IMR-90 (cell line): ENCODE results near the gene GNB1L. TPM values are rescaled to one million over a fixed set of nuclear protein-coding genes. Genes with fewer than 3 reads are reported as not detected.

Experiments used
- ATAC-seq: fragments of 200-7000 bp; cut with Tn5 transposase; 2 replicates; pipeline ENCODE4 v1.9.1; 2020; ENCODE audit warnings: low read depth, mild to moderate bottlenecking, moderate library complexity
- BruUV-seq: library from RNA; stranded (reverse); fragments of 400-500 nt; replicated peaks from 2 replicates; lab custom pipeline; 2021; lab: Mats Ljungman, UMichigan
- CTCF ChIA-PET: fragments of 300-600 bp; formaldehyde crosslinking; extraction: SDS; loops from one replicate; lab custom pipeline; 2021; ENCODE audit warnings: antibody characterized with exemption; lab: Yijun Ruan, JAX
- POLR2A ChIA-PET: fragments of 300-600 bp; sonication (Branson Sonifier 250); formaldehyde crosslinking; loops from one replicate; lab custom pipeline; 2022; ENCODE audit warnings: antibody characterized with exemption; ENCODE audit not compliant: unreplicated experiment; lab: Charles Lee
- DNase-seq: peaks from one replicate; pipeline ENCODE4 v3.0.0; 2013
- H2AFZ ChIP-seq: replicated peaks from 2 replicates; pipeline ENCODE3; 2013; ENCODE audit warnings: low read length, mild to moderate bottlenecking; ENCODE audit not compliant: poor library complexity
- H2AK5ac ChIP-seq: 2 replicates; pipeline ENCODE4 v1.6.1; 2013; ENCODE audit warnings: low read depth, low read length, inconsistent platforms
- H2AK9ac ChIP-seq: replicated peaks from 2 replicates; pipeline ENCODE3; 2013; ENCODE audit warnings: mild to moderate bottlenecking, low read depth, low read length, moderate library complexity; ENCODE audit not compliant: poor library complexity
- H2BK120ac ChIP-seq: 2 replicates; pipeline ENCODE4 v1.6.1; 2013; ENCODE audit warnings: low read depth, low read length, inconsistent platforms
- H2BK15ac ChIP-seq: 3 replicates; pipeline ENCODE4 v1.6.1; 2013; ENCODE audit warnings: low read depth, low read length, inconsistent platforms
- H2BK20ac ChIP-seq: 2 replicates; pipeline ENCODE4 v1.6.1; 2013; ENCODE audit warnings: low read depth, mild to moderate bottlenecking, inconsistent platforms, low read length, moderate library complexity
- H2BK5ac ChIP-seq: 2 replicates; pipeline ENCODE4 v1.6.1; 2013; ENCODE audit warnings: mild to moderate bottlenecking, low read depth, low read length, inconsistent platforms; ENCODE audit not compliant: poor library complexity, severe bottlenecking
- H3K14ac ChIP-seq: replicated peaks from 2 replicates; pipeline ENCODE4 v1.6.1; 2013; ENCODE audit warnings: low read depth, low read length, inconsistent platforms
- H3K18ac ChIP-seq: 2 replicates; pipeline ENCODE4 v1.6.1; 2013; ENCODE audit warnings: low read depth, low read length, control low read depth
- H3K23ac ChIP-seq: 2 replicates; pipeline ENCODE4 v1.6.1; 2013; ENCODE audit warnings: low read depth, low read length, inconsistent platforms
- H3K27ac ChIP-seq: 2 replicates; pipeline ENCODE4 v1.5.1; 2013; ENCODE audit warnings: mild to moderate bottlenecking, control low read depth, low read length; ENCODE audit not compliant: insufficient read depth
- H3K27me3 ChIP-seq: 2 replicates; pipeline ENCODE4 v1.6.1; 2013; ENCODE audit warnings: low read length; ENCODE audit not compliant: control insufficient read depth, insufficient read depth
- H3K36me3 ChIP-seq: 2 replicates; pipeline ENCODE4 v1.6.1; 2013; ENCODE audit warnings: low read length, mixed read lengths; ENCODE audit not compliant: control insufficient read depth, insufficient read depth
- H3K4ac ChIP-seq: 2 replicates; pipeline ENCODE4 v1.6.1; 2013; ENCODE audit warnings: low read depth, low read length, inconsistent platforms
- H3K4me1 ChIP-seq: 2 replicates; pipeline ENCODE4 v1.6.1; 2013; ENCODE audit warnings: low read length, mixed read lengths; ENCODE audit not compliant: control insufficient read depth, insufficient read depth
- H3K4me2 ChIP-seq: 2 replicates; pipeline ENCODE4 v1.6.1; 2013; ENCODE audit warnings: low read depth, mild to moderate bottlenecking, control low read depth, low read length, moderate library complexity
- H3K4me3 ChIP-seq: 2 replicates; pipeline ENCODE4 v1.5.1; 2013; ENCODE audit warnings: low read depth, mild to moderate bottlenecking, control low read depth, low read length, moderate library complexity; ENCODE audit not compliant: insufficient read depth
- H3K56ac ChIP-seq: 2 replicates; pipeline ENCODE4 v1.6.1; 2013; ENCODE audit warnings: low read length, inconsistent platforms; ENCODE audit not compliant: insufficient read depth; ENCODE audit errors: extremely low read depth
- H3K79me1 ChIP-seq, 2 experiments: 2 replicates each; pipeline ENCODE4 v1.6.1; 2013; ENCODE audit warnings: low read length in 2 of 2, inconsistent platforms in 1 of 2, low read depth in 1 of 2
- H3K9ac ChIP-seq: 2 replicates; pipeline ENCODE4 v1.6.1; 2013; ENCODE audit warnings: low read depth, low read length, control low read depth
- H3K9me1 ChIP-seq: 2 replicates; pipeline ENCODE4 v1.6.1; 2013; ENCODE audit warnings: low read length, inconsistent platforms; ENCODE audit not compliant: insufficient read depth
- H3K9me3 ChIP-seq: 2 replicates; pipeline ENCODE4 v1.6.1; 2013; ENCODE audit warnings: low read length; ENCODE audit not compliant: control insufficient read depth, insufficient read depth
- H4K20me1 ChIP-seq: 2 replicates; pipeline ENCODE4 v1.6.1; 2013; ENCODE audit warnings: low read length, inconsistent platforms; ENCODE audit not compliant: insufficient read depth
- H4K5ac ChIP-seq: 2 replicates; pipeline ENCODE4 v1.6.1; 2013; ENCODE audit warnings: mild to moderate bottlenecking, low read depth, low read length, control low read depth
- H4K8ac ChIP-seq, 2 experiments: 2 replicates each; pipeline ENCODE4 v1.6.1; 2013; ENCODE audit warnings: low read depth in 2 of 2, low read length in 2 of 2, control low read depth in 1 of 2, inconsistent platforms in 1 of 2
- H4K91ac ChIP-seq: 2 replicates; pipeline ENCODE4 v1.6.1; 2013; ENCODE audit warnings: low read depth, low read length, inconsistent platforms; ENCODE audit not compliant: insufficient read depth
- BHLHE40 ChIP-seq: fragments of 150-350 bp; IDR thresholded peaks from 2 replicates; pipeline ENCODE4 v1.6.1; 2016; ENCODE audit warnings: mild to moderate bottlenecking, low read depth, low read length
- CEBPB ChIP-seq: IDR thresholded peaks from 2 replicates; pipeline ENCODE4 v1.6.1; 2012; ENCODE audit warnings: low read depth, low read length, improper control_type of control experiment
- CHD1 ChIP-seq: IDR thresholded peaks from 2 replicates; pipeline ENCODE4 v1.6.1; 2012; ENCODE audit warnings: low read depth, low read length, improper control_type of control experiment
- FOS ChIP-seq: fragments of 150-350 bp; IDR thresholded peaks from 2 replicates; pipeline ENCODE4 v1.6.1; 2016; ENCODE audit warnings: low read depth, low read length
- MAFK ChIP-seq: IDR thresholded peaks from 2 replicates; pipeline ENCODE4 v1.6.1; 2012; ENCODE audit warnings: low read depth, low read length, improper control_type of control experiment
- MAZ ChIP-seq: IDR thresholded peaks from 2 replicates; pipeline ENCODE4 v1.6.1; 2012; ENCODE audit warnings: low read depth, mild to moderate bottlenecking, low read length, improper control_type of control experiment, moderate library complexity, borderline replicate concordance
- MXI1 ChIP-seq: IDR thresholded peaks from 2 replicates; pipeline ENCODE4 v1.6.1; 2012; ENCODE audit warnings: low read depth, mild to moderate bottlenecking, low read length, moderate library complexity, borderline replicate concordance
- NFE2L2 ChIP-seq: fragments of 150-350 bp; IDR thresholded peaks from 2 replicates; pipeline ENCODE4 v1.6.1; 2016; ENCODE audit warnings: low read depth, mild to moderate bottlenecking, low read length
- POLR2A ChIP-seq: IDR thresholded peaks from 2 replicates; pipeline ENCODE4 v1.6.1; 2012; ENCODE audit warnings: mild to moderate bottlenecking, low read depth, low read length
- RAD21 ChIP-seq: IDR thresholded peaks from 2 replicates; pipeline ENCODE4 v1.6.1; 2012; ENCODE audit warnings: low read length, improper control_type of control experiment
- RCOR1 ChIP-seq: IDR thresholded peaks from 2 replicates; pipeline ENCODE4 v1.6.1; 2012; ENCODE audit warnings: mild to moderate bottlenecking, low read length, improper control_type of control experiment; ENCODE audit not compliant: insufficient replicate concordance
- RFX5 ChIP-seq: IDR thresholded peaks from 2 replicates; pipeline ENCODE4 v1.8.0; 2012; ENCODE audit warnings: low read depth, mild to moderate bottlenecking, low read length, moderate library complexity
- SMC3 ChIP-seq: fragments of 150-350 bp; IDR thresholded peaks from 2 replicates; pipeline ENCODE4 v1.6.1; 2016; ENCODE audit warnings: low read depth, mild to moderate bottlenecking, antibody characterized with exemption, low read length, moderate library complexity
- WGBS, 2 experiments: methylation state at CpG; one replicate each; pipeline versions ENCODE4 v1.1.5 to v1.1.7; 2013; ENCODE audit warnings: missing lambda C conversion rate in 2 of 2; ENCODE audit not compliant: insufficient read length in 1 of 2; ENCODE audit errors: extremely low coverage in 2 of 2; 5-methylcytosine and 5-hydroxymethylcytosine counted together
- dilution Hi-C: fragments of 300-500 bp; cut with HindIII; formaldehyde crosslinking; loops from one replicate; pipeline ENCODE4 v1.14.3; 2018; ENCODE audit warnings: low sequenced_read_pairs; ENCODE audit not compliant: unreplicated experiment
- in situ Hi-C: fragments of 300-500 bp; cut with MboI; formaldehyde crosslinking; loops from 3 replicates; pipeline ENCODE4 v1.14.3; 2019; ENCODE audit warnings: low sequenced_read_pairs, inconsistent platforms, mixed read lengths
- intact Hi-C: fragments of 100-400 bp; cut with micrococcal nuclease; formaldehyde crosslinking; loops from 2 replicates; pipeline ENCODE4 v1.10.0; 2022
- polyA plus RNA-seq, 3 experiments: library from polyadenylated mRNA; depleted of rRNA; stranded (reverse); fragments of >200 nt; gene quantifications; 2 replicates each; pipeline ENCODE4 v1.2.3, GENCODE V29; 2012; ENCODE audit warnings: low replicate concordance in 1 of 3
- total RNA-seq: library from RNA; depleted of rRNA; stranded (reverse); fragments of >200 nt; gene quantifications from 2 replicates; pipeline ENCODE4 v1.2.3, GENCODE V29; 2012
- TF ChIP-seq, protein P1 (sequence below): fragments of 150-350 bp; IDR thresholded peaks from 2 replicates; pipeline ENCODE4 v1.6.1; 2016; ENCODE audit warnings: low read depth, mild to moderate bottlenecking, low read length, moderate library complexity, borderline replicate concordance
- TF ChIP-seq, protein P2 (sequence below): conservative IDR thresholded peaks from 2 replicates; pipeline ENCODE4 v1.5.1; 2012; ENCODE audit warnings: mild to moderate bottlenecking, low read depth, low read length, improper control_type of control experiment
- TF ChIP-seq, protein P3 (sequence below): fragments of 150-350 bp; IDR thresholded peaks from 2 replicates; pipeline ENCODE4 v1.6.1; 2017; ENCODE audit warnings: mild to moderate bottlenecking, antibody characterized with exemption, low read length, low read depth

GNB1L gene
- total and polyA plus RNA-seq, 2 of the 4 experiments (the other 2 are of a cell fraction): 2.5 to 4.4 TPM

DNA sequence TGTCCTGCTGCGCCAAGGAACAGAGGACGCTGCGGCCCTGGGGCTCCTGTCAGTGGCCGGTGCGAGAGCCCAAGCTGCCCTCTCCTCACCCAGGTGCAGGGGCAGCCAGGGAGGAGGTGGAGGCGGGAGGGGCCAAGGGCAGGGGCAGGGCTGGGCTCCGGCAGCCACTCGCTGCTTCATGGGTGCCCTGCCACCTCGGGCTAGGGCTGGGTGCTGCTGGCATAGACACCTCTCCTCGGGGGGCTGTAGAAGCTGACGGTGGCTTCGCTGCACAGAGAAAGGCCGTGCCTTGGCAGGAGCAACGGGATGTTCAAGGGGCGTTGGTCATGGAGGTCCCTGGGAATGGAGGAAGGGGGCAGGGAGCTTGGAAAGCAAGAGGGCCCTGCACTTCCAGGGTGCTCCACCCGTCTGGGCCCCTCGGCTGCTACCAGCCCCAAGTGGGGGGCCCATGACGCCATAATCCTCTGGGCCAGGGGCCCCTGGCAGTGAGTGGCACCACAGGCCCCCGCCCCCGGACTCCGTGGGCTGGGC, 95.7 kb downstream of the GNB1L start:
- no peak for TF ChIP-seq MAFK
- no peak for TF ChIP-seq SMC3
- no peak for TF ChIP-seq RFX5
- TF ChIP-seq BHLHE40: no peak
- TF ChIP-seq, protein P1, sequence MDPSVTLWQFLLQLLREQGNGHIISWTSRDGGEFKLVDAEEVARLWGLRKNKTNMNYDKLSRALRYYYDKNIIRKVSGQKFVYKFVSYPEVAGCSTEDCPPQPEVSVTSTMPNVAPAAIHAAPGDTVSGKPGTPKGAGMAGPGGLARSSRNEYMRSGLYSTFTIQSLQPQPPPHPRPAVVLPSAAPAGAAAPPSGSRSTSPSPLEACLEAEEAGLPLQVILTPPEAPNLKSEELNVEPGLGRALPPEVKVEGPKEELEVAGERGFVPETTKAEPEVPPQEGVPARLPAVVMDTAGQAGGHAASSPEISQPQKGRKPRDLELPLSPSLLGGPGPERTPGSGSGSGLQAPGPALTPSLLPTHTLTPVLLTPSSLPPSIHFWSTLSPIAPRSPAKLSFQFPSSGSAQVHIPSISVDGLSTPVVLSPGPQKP: no peak
- no peak for TF ChIP-seq CHD1
- TF ChIP-seq, protein P2, sequence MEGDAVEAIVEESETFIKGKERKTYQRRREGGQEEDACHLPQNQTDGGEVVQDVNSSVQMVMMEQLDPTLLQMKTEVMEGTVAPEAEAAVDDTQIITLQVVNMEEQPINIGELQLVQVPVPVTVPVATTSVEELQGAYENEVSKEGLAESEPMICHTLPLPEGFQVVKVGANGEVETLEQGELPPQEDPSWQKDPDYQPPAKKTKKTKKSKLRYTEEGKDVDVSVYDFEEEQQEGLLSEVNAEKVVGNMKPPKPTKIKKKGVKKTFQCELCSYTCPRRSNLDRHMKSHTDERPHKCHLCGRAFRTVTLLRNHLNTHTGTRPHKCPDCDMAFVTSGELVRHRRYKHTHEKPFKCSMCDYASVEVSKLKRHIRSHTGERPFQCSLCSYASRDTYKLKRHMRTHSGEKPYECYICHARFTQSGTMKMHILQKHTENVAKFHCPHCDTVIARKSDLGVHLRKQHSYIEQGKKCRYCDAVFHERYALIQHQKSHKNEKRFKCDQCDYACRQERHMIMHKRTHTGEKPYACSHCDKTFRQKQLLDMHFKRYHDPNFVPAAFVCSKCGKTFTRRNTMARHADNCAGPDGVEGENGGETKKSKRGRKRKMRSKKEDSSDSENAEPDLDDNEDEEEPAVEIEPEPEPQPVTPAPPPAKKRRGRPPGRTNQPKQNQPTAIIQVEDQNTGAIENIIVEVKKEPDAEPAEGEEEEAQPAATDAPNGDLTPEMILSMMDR: no peak
- no peak for TF ChIP-seq CEBPB
- TF ChIP-seq, protein P3, sequence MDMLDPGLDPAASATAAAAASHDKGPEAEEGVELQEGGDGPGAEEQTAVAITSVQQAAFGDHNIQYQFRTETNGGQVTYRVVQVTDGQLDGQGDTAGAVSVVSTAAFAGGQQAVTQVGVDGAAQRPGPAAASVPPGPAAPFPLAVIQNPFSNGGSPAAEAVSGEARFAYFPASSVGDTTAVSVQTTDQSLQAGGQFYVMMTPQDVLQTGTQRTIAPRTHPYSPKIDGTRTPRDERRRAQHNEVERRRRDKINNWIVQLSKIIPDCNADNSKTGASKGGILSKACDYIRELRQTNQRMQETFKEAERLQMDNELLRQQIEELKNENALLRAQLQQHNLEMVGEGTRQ: no peak
- no peak for TF ChIP-seq MAZ
- TF ChIP-seq RAD21: no peak
- TF ChIP-seq FOS: no peak
- TF ChIP-seq POLR2A: no peak
- no peak for TF ChIP-seq RCOR1
- TF ChIP-seq NFE2L2: no peak
- TF ChIP-seq MXI1: no peak
- CTCF ChIA-PET: no interaction called here
- Histone ChIP-seq H3K9me1 (no peaks in the 10 kb centered on the region), H2AK9ac (no peak overlapping the region), H3K4me3 (no peak overlapping the region), H2BK5ac (no peak overlapping the region), H3K23ac (no peak overlapping the region), H2BK20ac (no peak overlapping the region), H3K27ac (no peak overlapping the region), H3K4me2 (no peak overlapping the region), H3K79me1 (no peaks in the 10 kb centered on the region), H3K14ac (no peak overlapping the region), H4K91ac (no peak overlapping the region), H4K8ac (no peak overlapping the region), H4K5ac (no peak overlapping the region), H3K9ac (no peak overlapping the region), H3K36me3 (no peaks in the 10 kb centered on the region), H2BK15ac (no peak overlapping the region), H3K4me1 (peaks cover 4% of the 10 kb centered on the region; the same call in 1 of the 2 replicates), H3K4ac (no peak overlapping the region), H2AFZ (no peak overlapping the region), H4K20me1 (peaks cover 6% of the 10 kb centered on the region; the same call in 1 of the 2 replicates), H3K18ac (no peak overlapping the region), H2AK5ac (no peak overlapping the region), H2BK120ac (no peak overlapping the region), H3K56ac (no peak overlapping the region), H3K9me3 (no peaks in the 10 kb centered on the region), H3K27me3 (peaks cover 93% of the 10 kb centered on the region)
- dilution Hi-C loops: no loop called here
- intact Hi-C loops: no loop called here
- in situ Hi-C loops: no loop called here
- 9% methylated on average over 10 of the region's 21 CpGs; no CpG with 5 or more reads in 1 of the 2 experiments for WGBS, 2 experiments
- DNase-seq (no peak), ATAC-seq (no peak)
- POLR2A ChIA-PET: no interaction called here
- BruUV-seq: no TSS peak
